A673 (cell line): ENCODE results near the gene SETDB2. TPM values are rescaled to one million over a fixed set of nuclear protein-coding genes. Genes with fewer than 3 reads are reported as not detected.

Source experiments
- BruUV-seq: library from RNA; stranded (reverse); fragments of 400-500 nt; replicated peaks from 2 replicates; lab custom pipeline; 2021; lab: Mats Ljungman, UMichigan
- CTCF ChIA-PET: fragments of 300-600 bp; sonication (Branson Sonifier 250); formaldehyde crosslinking; loops from one replicate; lab custom pipeline; 2022; ENCODE audit warnings: antibody characterized with exemption; lab: Charles Lee
- POLR2A ChIA-PET: fragments of 300-600 bp; sonication (Branson Sonifier 250); formaldehyde crosslinking; loops from one replicate; lab custom pipeline; 2022; ENCODE audit warnings: antibody characterized with exemption; ENCODE audit not compliant: low non-redundant PET; lab: Charles Lee
- DNase-seq: peaks from one replicate; pipeline ENCODE4 v3.0.0-alpha.2; 2015; ENCODE audit warnings: low spot score
- H3K27ac ChIP-seq: fragments of 200-600 bp; sonication (generic); 2 replicates; pipeline ENCODE4 v1.5.1; 2016; ENCODE audit warnings: mixed run types, low read depth, mild to moderate bottlenecking, mixed read lengths, antibody characterized with exemption, low read length; ENCODE audit not compliant: poor library complexity, severe bottlenecking
- H3K27me3 ChIP-seq: fragments of 200-600 bp; sonication (generic); replicated peaks from 2 replicates; pipeline ENCODE4 v1.6.1; 2017; ENCODE audit warnings: mixed run types, low read depth, mild to moderate bottlenecking, mixed read lengths, antibody characterized with exemption, low read length; ENCODE audit not compliant: insufficient read depth, poor library complexity
- H3K36me3 ChIP-seq: fragments of 200-600 bp; sonication (generic); 2 replicates; pipeline ENCODE4 v1.6.1; 2016; ENCODE audit warnings: mixed run types, mild to moderate bottlenecking, mixed read lengths, antibody characterized with exemption, low read length; ENCODE audit not compliant: insufficient read depth, poor library complexity, severe bottlenecking
- H3K4me1 ChIP-seq: fragments of 200-600 bp; sonication (generic); 2 replicates; pipeline ENCODE4 v1.6.1; 2017; ENCODE audit warnings: mixed run types, mild to moderate bottlenecking, mixed read lengths, antibody characterized with exemption, low read length; ENCODE audit not compliant: insufficient read depth, poor library complexity, severe bottlenecking
- H3K4me3 ChIP-seq: fragments of 200-600 bp; sonication (generic); 2 replicates; pipeline ENCODE4 v1.5.1; 2016; ENCODE audit warnings: low read depth, mixed run types, mild to moderate bottlenecking, mixed read lengths, low read length; ENCODE audit not compliant: poor library complexity, severe bottlenecking
- H3K9me3 ChIP-seq: fragments of 200-600 bp; sonication (generic); 2 replicates; pipeline ENCODE4 v1.6.1; 2016; ENCODE audit warnings: mixed run types, low read depth, mild to moderate bottlenecking, mixed read lengths, antibody characterized with exemption, low read length; ENCODE audit not compliant: poor library complexity, severe bottlenecking
- EZH2 ChIP-seq: fragments of 200-600 bp; sonication (generic); IDR thresholded peaks from 2 replicates; pipeline ENCODE4 v1.6.1; 2017; ENCODE audit warnings: borderline replicate concordance, low read depth, mild to moderate bottlenecking, mixed read lengths, antibody characterized with exemption, low read length; ENCODE audit not compliant: poor library complexity, severe bottlenecking
- intact Hi-C: fragments of 100-400 bp; cut with micrococcal nuclease; formaldehyde crosslinking; loops from one replicate; pipeline ENCODE4 v1.10.0; 2022; ENCODE audit not compliant: unreplicated experiment
- total RNA-seq: library from RNA; stranded (reverse); gene quantifications from 2 replicates; pipeline ENCODE4 v1.2.3, GENCODE V29; 2021
- TF ChIP-seq, protein P1 (sequence below): fragments of 300-800, 200-600 bp; sonication (generic); conservative IDR thresholded peaks from 2 replicates; pipeline ENCODE4 v1.5.1; 2017; ENCODE audit warnings: low read depth, mild to moderate bottlenecking, antibody characterized with exemption, low read length, moderate library complexity, mixed read lengths

SETDB2 gene
- total RNA-seq, 1 experiment from 2014 or later: 3.8 TPM

DNA sequence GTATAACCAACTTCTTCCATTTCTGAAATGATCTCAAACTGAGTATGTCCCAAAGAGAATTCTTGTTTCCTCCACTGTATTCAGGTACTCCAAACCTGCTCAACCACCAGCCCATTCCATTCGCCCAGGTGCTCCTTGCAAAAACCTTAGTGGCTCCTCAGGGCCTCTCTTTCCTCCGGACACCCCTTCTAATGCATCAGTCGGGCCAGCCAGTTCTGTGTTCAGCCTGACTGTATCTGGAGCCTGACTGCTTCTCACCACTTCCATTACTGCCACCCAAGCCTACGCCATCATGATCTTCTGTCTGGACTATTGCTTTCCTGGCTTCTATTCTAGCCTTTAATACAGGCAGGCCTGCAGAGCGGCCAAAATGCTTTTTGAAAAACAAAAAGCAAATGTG, 53.2 kb downstream of the SETDB2 start:
- Histone ChIP-seq H3K36me3 (no peaks in the 10 kb centered on the region), H3K27ac (no peak overlapping the region), H3K4me3 (no peak overlapping the region), H3K4me1 (no peaks in the 10 kb centered on the region), H3K9me3 (no peaks in the 10 kb centered on the region), H3K27me3 (no peaks in the 10 kb centered on the region)
- ChIA-PET CTCF (no interaction called here), POLR2A (no interaction called here)
- BruUV-seq: TSS peak; percentile 46
- intact Hi-C loops: no loop called here
- DNase-seq: no peak
- TF ChIP-seq, protein P1, sequence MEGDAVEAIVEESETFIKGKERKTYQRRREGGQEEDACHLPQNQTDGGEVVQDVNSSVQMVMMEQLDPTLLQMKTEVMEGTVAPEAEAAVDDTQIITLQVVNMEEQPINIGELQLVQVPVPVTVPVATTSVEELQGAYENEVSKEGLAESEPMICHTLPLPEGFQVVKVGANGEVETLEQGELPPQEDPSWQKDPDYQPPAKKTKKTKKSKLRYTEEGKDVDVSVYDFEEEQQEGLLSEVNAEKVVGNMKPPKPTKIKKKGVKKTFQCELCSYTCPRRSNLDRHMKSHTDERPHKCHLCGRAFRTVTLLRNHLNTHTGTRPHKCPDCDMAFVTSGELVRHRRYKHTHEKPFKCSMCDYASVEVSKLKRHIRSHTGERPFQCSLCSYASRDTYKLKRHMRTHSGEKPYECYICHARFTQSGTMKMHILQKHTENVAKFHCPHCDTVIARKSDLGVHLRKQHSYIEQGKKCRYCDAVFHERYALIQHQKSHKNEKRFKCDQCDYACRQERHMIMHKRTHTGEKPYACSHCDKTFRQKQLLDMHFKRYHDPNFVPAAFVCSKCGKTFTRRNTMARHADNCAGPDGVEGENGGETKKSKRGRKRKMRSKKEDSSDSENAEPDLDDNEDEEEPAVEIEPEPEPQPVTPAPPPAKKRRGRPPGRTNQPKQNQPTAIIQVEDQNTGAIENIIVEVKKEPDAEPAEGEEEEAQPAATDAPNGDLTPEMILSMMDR: no peak
- no peak for TF ChIP-seq EZH2

DNA sequence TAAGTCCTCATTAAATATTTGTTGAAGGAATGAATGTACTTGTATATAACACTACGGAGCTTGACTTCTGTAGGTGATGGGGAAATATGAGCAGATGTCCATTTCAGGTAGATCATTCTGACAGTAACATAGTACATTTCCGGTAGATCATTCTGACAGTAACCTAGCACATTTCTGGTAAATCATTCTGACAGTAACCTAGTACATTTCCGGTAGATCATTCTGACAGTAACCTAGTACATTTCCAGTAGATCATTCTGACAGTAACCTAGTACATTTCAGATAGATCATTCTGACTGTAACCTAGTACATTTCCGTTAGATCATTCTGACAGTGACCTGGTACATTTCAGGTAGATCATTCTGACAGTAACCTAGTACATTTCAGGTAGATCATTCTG, 54.1 kb downstream of the SETDB2 start:
- CTCF ChIA-PET: no interaction called here
- Histone ChIP-seq H3K27me3 (no peaks in the 10 kb centered on the region), H3K36me3 (no peaks in the 10 kb centered on the region), H3K4me1 (no peaks in the 10 kb centered on the region), H3K27ac (no peak overlapping the region), H3K9me3 (no peaks in the 10 kb centered on the region), H3K4me3 (no peak overlapping the region)
- DNase-seq: no peak
- POLR2A ChIA-PET: no interaction called here
- intact Hi-C loops: no loop called here
- no peak for TF ChIP-seq EZH2
- TF ChIP-seq, protein P1: no peak
- no TSS peak for BruUV-seq

DNA sequence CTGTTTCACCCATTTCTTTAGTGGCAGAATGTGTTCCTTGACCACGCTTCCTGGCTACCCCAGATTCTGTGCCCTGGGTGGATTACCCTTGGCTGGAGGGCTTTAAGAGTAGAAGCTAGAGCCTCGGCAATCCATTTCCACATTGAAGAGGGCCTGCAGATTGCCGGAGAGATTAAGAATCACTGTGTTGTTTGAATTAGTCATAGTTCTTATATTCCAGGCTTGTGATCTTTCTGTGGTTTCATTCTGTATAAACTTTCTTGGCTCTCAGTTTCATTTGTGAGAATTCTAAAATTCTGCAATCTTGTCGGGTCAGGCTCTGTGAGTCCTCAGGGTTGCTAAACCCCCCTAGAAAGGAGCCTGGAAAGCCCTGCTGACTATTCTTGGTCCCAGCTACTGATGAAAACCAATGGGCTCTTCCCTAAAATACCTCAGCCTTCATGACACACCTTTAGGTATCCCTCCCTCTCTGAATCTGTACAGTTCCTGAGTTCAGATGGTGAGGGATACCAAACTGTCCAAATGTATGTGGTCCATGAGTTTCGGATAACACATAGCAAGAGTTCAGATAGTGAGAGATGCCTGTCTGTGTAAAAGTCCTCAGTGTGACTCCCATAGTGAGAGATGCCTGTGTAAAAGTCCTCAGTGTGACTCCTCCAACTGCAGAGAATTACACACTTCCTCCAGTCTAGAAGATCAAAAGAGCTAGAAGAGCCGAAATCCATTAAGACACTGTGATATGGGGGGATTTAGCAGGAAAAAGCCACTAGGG, 56.0 kb downstream of the SETDB2 start:
- Histone ChIP-seq H3K36me3 (no peaks in the 10 kb centered on the region), H3K9me3 (no peaks in the 10 kb centered on the region), H3K4me3 (no peak overlapping the region), H3K4me1 (no peaks in the 10 kb centered on the region), H3K27me3 (no peaks in the 10 kb centered on the region), H3K27ac (no peak overlapping the region)
- no TSS peak for BruUV-seq
- TF ChIP-seq EZH2: no peak
- TF ChIP-seq, protein P1: no peak
- DNase-seq: no peak
- CTCF ChIA-PET: no interaction called here
- POLR2A ChIA-PET: no interaction called here
- intact Hi-C loops: no loop called here
